22Rv1 (cell line): ENCODE measurements around the gene GSG1L.

ENCODE experiments used
- ZFX ChIP-seq: fragments of 450-650 bp; IDR thresholded peaks from 2 replicates; pipeline ENCODE4 v1.6.1; 2017; ENCODE audit warnings: antibody characterized with exemption, borderline replicate concordance
- TF ChIP-seq, protein P1 (sequence below): fragments of 450-650 bp; IDR thresholded peaks from 2 replicates; pipeline ENCODE4 v1.5.1; 2017; ENCODE audit warnings: mild to moderate bottlenecking

DNA sequence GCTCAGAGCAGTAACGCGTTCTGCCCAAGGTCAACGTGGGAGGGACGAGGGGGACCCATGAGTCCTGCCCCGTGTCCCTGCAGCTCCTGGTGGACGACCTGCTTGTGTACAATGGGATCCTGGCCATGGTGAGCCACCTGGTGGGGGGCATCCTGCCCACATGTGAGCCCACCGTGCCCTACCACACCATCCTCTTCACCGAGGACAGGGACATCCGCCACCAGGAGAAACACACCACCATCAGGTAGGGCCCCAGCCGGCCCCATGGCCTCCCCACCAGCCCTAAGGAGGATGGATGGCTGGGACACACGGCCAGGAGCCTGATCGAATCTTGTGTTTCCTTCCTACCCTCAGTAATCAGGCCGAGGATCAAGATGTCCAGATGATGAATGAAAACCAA lies 286.0 kb downstream of the GSG1L start:
- TF ChIP-seq, protein P1, sequence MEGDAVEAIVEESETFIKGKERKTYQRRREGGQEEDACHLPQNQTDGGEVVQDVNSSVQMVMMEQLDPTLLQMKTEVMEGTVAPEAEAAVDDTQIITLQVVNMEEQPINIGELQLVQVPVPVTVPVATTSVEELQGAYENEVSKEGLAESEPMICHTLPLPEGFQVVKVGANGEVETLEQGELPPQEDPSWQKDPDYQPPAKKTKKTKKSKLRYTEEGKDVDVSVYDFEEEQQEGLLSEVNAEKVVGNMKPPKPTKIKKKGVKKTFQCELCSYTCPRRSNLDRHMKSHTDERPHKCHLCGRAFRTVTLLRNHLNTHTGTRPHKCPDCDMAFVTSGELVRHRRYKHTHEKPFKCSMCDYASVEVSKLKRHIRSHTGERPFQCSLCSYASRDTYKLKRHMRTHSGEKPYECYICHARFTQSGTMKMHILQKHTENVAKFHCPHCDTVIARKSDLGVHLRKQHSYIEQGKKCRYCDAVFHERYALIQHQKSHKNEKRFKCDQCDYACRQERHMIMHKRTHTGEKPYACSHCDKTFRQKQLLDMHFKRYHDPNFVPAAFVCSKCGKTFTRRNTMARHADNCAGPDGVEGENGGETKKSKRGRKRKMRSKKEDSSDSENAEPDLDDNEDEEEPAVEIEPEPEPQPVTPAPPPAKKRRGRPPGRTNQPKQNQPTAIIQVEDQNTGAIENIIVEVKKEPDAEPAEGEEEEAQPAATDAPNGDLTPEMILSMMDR: no peak
- no peak for TF ChIP-seq ZFX
